ENCODE measurements around the gene GRIK4. TPM values are rescaled to one million over a fixed set of nuclear protein-coding genes. Genes with fewer than 3 reads are reported as not detected.
A peak's percentile ranks its signal among the peaks of the same experiment; 100 is the strongest.

GRIK4 gene
- total RNA-seq, 1 experiment from 2014 or later, result not detected

- Histone ChIP-seq H3K27ac (ENCODE audit: low read length) (peak overlapping the region; percentile 16; the same call in 1 of the 2 replicates), H3K9me2 (replicated peaks; ENCODE audit: low read length) (no peaks in the 10 kb centered on the region), H3F3A (ENCODE audit: low read length, unreplicated experiment) (no peaks in the 10 kb centered on the region), H3K4me1 (ENCODE audit: insufficient read depth, low read length) (peaks cover 25% of the 10 kb centered on the region), H2AFZ (ENCODE audit: low read length) (no peak overlapping the region), H3K9me3 (ENCODE audit: low read length) (no peaks in the 10 kb centered on the region), H3K4me3 (ENCODE audit: low read length) (no peak overlapping the region), H3K79me2 (ENCODE audit: low read length) (no peaks in the 10 kb centered on the region), H4K20me1 (ENCODE audit: low read length) (no peaks in the 10 kb centered on the region), H3K9ac (ENCODE audit: low read length) (no peak overlapping the region), H3K4me2 (ENCODE audit: low read length) (peak overlapping the region; percentile 35), H3K27me3 (ENCODE audit: low read length) (0 out of 2 replicates have a peak, but pooled peaks cover 5% of the 10 kb centered on the region), H3K36me3 (ENCODE audit: low read depth, low read length) (no peaks in the 10 kb centered on the region)
- TF ChIP-seq CTCF (conservative IDR thresholded peaks at IDR 0.05; ENCODE audit: low read depth, low read length) (peak; percentile 45; the same call in 1 of the 2 replicates), EZH2phosphoT487 (IDR thresholded peaks at IDR 0.05; ENCODE audit: borderline replicate concordance, low read length) (no peak)
- ChIA-PET POLR2A (ENCODE audit: unreplicated experiment) (no interaction called here), CTCF (interaction anchor here (0.6 kb wide), 1 partner anchor 107 kb away, joined by 3 read pairs; no protein-coding TSS in a partner anchor)
- intact Hi-C loops (cut with micrococcal nuclease), result no loop called here
- ATAC-seq (peak; percentile 85), DNase-seq (peak; percentile 95)
- no TSS peak for BruUV-seq (replicated peaks)
Observed at GRCh38 chr11:120547811-120548681, 36.5 kb downstream of the GRIK4 start.

GRCh38 chr11:120548682-120549209 lies 37.2 kb downstream of the GRIK4 start:
- POLR2A ChIA-PET (ENCODE audit: unreplicated experiment), result no interaction called here
- H4K20me1 ChIP-seq (ENCODE audit: low read length), result no peaks in the 10 kb centered on the region
- no peak overlapping the region for H3K9ac ChIP-seq (ENCODE audit: low read length)
- no peak for TF ChIP-seq EZH2phosphoT487 (IDR thresholded peaks at IDR 0.05; ENCODE audit: borderline replicate concordance, low read length)
- TF ChIP-seq CTCF (conservative IDR thresholded peaks at IDR 0.05; ENCODE audit: low read depth, low read length), result no peak
- no peak for TF ChIP-seq EZH2 (IDR thresholded peaks at IDR 0.05; ENCODE audit: low read length, unreplicated experiment)
- no peak overlapping the region for H3K4me3 ChIP-seq (ENCODE audit: low read length)
- no peak overlapping the region for H2AFZ ChIP-seq (ENCODE audit: low read length)
- DNase-seq, result no peak
- 0 out of 2 replicates have a peak, but pooled peaks cover 5% of the 10 kb centered on the region for H3K27me3 ChIP-seq (ENCODE audit: low read length)
- H3K79me2 ChIP-seq (ENCODE audit: low read length), result no peaks in the 10 kb centered on the region
- H3K27ac ChIP-seq (ENCODE audit: low read length), result no peak overlapping the region
- no TSS peak for BruUV-seq (replicated peaks)
- intact Hi-C loops (cut with micrococcal nuclease), result no loop called here
- no peak overlapping the region for H3K4me2 ChIP-seq (ENCODE audit: low read length)
- H3K9me3 ChIP-seq (ENCODE audit: low read length), result no peaks in the 10 kb centered on the region
- CTCF ChIA-PET, result interaction anchor here (0.6 kb wide), 1 partner anchor 107 kb away, joined by 3 read pairs; no protein-coding TSS in a partner anchor
- H3K4me1 ChIP-seq (ENCODE audit: insufficient read depth, low read length), result peaks cover 25% of the 10 kb centered on the region
- ATAC-seq, result no peak
- no peaks in the 10 kb centered on the region for H3K36me3 ChIP-seq (ENCODE audit: low read depth, low read length)
- no peaks in the 10 kb centered on the region for H3F3A ChIP-seq (ENCODE audit: low read length, unreplicated experiment)
- no peaks in the 10 kb centered on the region for H3K9me2 ChIP-seq (replicated peaks; ENCODE audit: low read length)

GRCh38 chr11:120549346-120549745 lies 37.8 kb downstream of the GRIK4 start:
- intact Hi-C loops (cut with micrococcal nuclease), result no loop called here

More at GRCh38 chr11:120549346-120549745, 37.8 kb downstream of the GRIK4 start:
- H3K36me3 ChIP-seq (ENCODE audit: low read depth, low read length), result no peaks in the 10 kb centered on the region
- CTCF ChIA-PET, result no interaction called here
- H3K9ac ChIP-seq (ENCODE audit: low read length), result no peak overlapping the region
- H3K9me3 ChIP-seq (ENCODE audit: low read length), result no peaks in the 10 kb centered on the region
- H3K27me3 ChIP-seq (ENCODE audit: low read length), result 0 out of 2 replicates have a peak, but pooled peaks cover 9% of the 10 kb centered on the region
- no TSS peak for BruUV-seq (replicated peaks)
- no peak overlapping the region for H3K27ac ChIP-seq (ENCODE audit: low read length)
- no peak overlapping the region for H3K4me2 ChIP-seq (ENCODE audit: low read length)
- no peak for TF ChIP-seq CTCF (conservative IDR thresholded peaks at IDR 0.05; ENCODE audit: low read depth, low read length)
- no peak for TF ChIP-seq EZH2 (IDR thresholded peaks at IDR 0.05; ENCODE audit: low read length, unreplicated experiment)
- no peak for TF ChIP-seq EZH2phosphoT487 (IDR thresholded peaks at IDR 0.05; ENCODE audit: borderline replicate concordance, low read length)
- DNase-seq (no peak), ATAC-seq (no peak)
- no peaks in the 10 kb centered on the region for H3F3A ChIP-seq (ENCODE audit: low read length, unreplicated experiment)
- POLR2A ChIA-PET (ENCODE audit: unreplicated experiment), result no interaction called here
- H4K20me1 ChIP-seq (ENCODE audit: low read length), result no peaks in the 10 kb centered on the region
- H3K4me1 ChIP-seq (ENCODE audit: insufficient read depth, low read length), result peaks cover 25% of the 10 kb centered on the region
- no peaks in the 10 kb centered on the region for H3K79me2 ChIP-seq (ENCODE audit: low read length)
- H3K9me2 ChIP-seq (replicated peaks; ENCODE audit: low read length), result no peaks in the 10 kb centered on the region
- H3K4me3 ChIP-seq (ENCODE audit: low read length), result no peak overlapping the region
- no peak overlapping the region for H2AFZ ChIP-seq (ENCODE audit: low read length)

All from PC-3 (cell line).